Testis (tissue), 5 donors: ENCODE results near the gene TMEM236. TPM values are rescaled to one million over a fixed set of nuclear protein-coding genes. Genes with fewer than 3 reads are reported as not detected.

Experiments
- DNase-seq: peaks from one replicate; pipeline ENCODE4 v3.0.0-alpha.2; 2019
- H3K27ac ChIP-seq, 2 donors: fragments of 200-600 bp; sonication (generic); one replicate each; pipeline ENCODE4 v1.5.1; 2019
- H3K27me3 ChIP-seq: fragments of 200-600 bp; sonication (generic); one replicate; pipeline ENCODE4 v1.5.1; 2019
- H3K36me3 ChIP-seq: fragments of 200-600 bp; sonication (generic); one replicate; pipeline ENCODE4 v1.5.1; 2017; ENCODE audit warnings: low read depth; ENCODE audit errors: missing control alignments
- H3K4me1 ChIP-seq: fragments of 200-600 bp; sonication (generic); one replicate; pipeline ENCODE4 v1.5.1; 2019
- H3K4me3 ChIP-seq, 2 donors: fragments of 200-600 bp; sonication (generic); one replicate each; pipeline ENCODE4 v1.5.1; 2017 to 2019
- H3K9me3 ChIP-seq: fragments of 200-600 bp; sonication (generic); one replicate; pipeline ENCODE4 v1.5.1; 2017
- POLR2A ChIP-seq: fragments of 450-650 bp; IDR thresholded peaks from one replicate; pipeline ENCODE4 v1.6.1; 2017; ENCODE audit warnings: antibody characterized with exemption, mild to moderate bottlenecking, moderate library complexity
- WGBS, 2 donors: methylation state at CpG; one replicate each; pipeline ENCODE4 v1.1.5; 2018; 5-methylcytosine and 5-hydroxymethylcytosine counted together
- intact Hi-C: fragments of 100-400 bp; cut with DNase I; formaldehyde crosslinking; loops from one replicate; pipeline ENCODE4 v1.15.1; 2023; ENCODE audit warnings: low total_unique reads
- long read RNA-seq, 2 donors: transcript quantifications; one replicate each; lab custom pipeline, GENCODE V29; 2026
- polyA plus RNA-seq: library from polyadenylated mRNA; stranded (reverse); fragments of 350-450 nt; fragmentation: Illumina TruSeq; extraction: RNeasy Lipid Tissue Mini Kit (QIAGEN cat#74804); gene quantifications from one replicate; pipeline ENCODE4 v1.2.3, GENCODE V29; 2014; ENCODE audit warnings: low read depth, low replicate concordance; ENCODE audit not compliant: insufficient read depth
- total RNA-seq, 2 donors: library from RNA; depleted of rRNA; stranded (reverse); fragments of >200 nt; gene quantifications; one replicate each; pipeline ENCODE4 v1.2.3, GENCODE V29; 2016
- TF ChIP-seq, protein P1 (sequence below), 3 experiments: fragments of 450-650 bp in 2 of 3; fragments of 200-600 bp in 1 of 3; sonication (generic) in 1 of 3; IDR thresholded peaks; one replicate each; pipeline ENCODE4 v1.5.1; 2016 to 2019; ENCODE audit warnings: antibody characterized with exemption in 3 of 3, mild to moderate bottlenecking in 2 of 3, moderate library complexity in 1 of 3

The TMEM236 gene, protein sequence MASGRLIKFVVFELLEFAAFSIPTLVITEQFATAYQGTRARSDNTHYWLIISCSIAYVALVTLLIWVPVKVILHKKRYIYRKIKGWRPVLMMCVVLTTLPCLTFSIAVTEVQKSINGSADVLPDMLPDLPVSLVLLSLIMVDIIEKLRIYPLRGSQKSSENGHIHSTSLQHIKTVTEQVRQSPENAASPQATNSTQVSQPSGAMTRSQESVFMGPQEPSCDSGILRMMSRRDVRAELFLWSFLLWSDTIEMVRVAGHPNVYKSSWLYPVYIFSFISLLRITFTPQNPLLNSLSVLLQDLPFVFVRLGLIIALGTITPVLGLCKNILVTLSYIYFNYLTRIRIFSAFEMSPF
- total RNA-seq (under 1 TPM; 0.43 to 0.47 TPM), polyA plus RNA-seq (0.49 TPM)
- long read RNA-seq, donor 1 = 0 reads
- long read RNA-seq, donor 2 = 0 reads

- no peaks in the 10 kb centered on the region for H3K4me1 ChIP-seq
- no peaks in the 10 kb centered on the region for H3K27me3 ChIP-seq
- no peak for DNase-seq
- WGBS, 2 donors = 65 to 75% methylated on average over 9 of the region's 9 CpGs
- H3K27ac ChIP-seq = no peak within 1 kb of the TSS
- no peaks in the 10 kb centered on the region for H3K36me3 ChIP-seq
- H3K9me3 ChIP-seq = no peaks in the 10 kb centered on the region
- no peak within 1 kb of the TSS for H3K4me3 ChIP-seq
- TF ChIP-seq, protein P1, sequence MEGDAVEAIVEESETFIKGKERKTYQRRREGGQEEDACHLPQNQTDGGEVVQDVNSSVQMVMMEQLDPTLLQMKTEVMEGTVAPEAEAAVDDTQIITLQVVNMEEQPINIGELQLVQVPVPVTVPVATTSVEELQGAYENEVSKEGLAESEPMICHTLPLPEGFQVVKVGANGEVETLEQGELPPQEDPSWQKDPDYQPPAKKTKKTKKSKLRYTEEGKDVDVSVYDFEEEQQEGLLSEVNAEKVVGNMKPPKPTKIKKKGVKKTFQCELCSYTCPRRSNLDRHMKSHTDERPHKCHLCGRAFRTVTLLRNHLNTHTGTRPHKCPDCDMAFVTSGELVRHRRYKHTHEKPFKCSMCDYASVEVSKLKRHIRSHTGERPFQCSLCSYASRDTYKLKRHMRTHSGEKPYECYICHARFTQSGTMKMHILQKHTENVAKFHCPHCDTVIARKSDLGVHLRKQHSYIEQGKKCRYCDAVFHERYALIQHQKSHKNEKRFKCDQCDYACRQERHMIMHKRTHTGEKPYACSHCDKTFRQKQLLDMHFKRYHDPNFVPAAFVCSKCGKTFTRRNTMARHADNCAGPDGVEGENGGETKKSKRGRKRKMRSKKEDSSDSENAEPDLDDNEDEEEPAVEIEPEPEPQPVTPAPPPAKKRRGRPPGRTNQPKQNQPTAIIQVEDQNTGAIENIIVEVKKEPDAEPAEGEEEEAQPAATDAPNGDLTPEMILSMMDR (IDR thresholded peaks at IDR 0.05) = no peak
- no peak for TF ChIP-seq POLR2A
- intact Hi-C loops = no loop called here
Observed at GRCh38 chr10:17751781-17752445, at the start of gene TMEM236. Gene TMEM236, plus strand, starts transcription at chr10:17752201. Its CDS starts 95 bp downstream, at chr10:17752296.

- H3K27me3 ChIP-seq = no peaks in the 10 kb centered on the region
- DNase-seq = no peak
- TF ChIP-seq POLR2A = no peak
- TF ChIP-seq, protein P1 (IDR thresholded peaks at IDR 0.05) = no peak
- no peaks in the 10 kb centered on the region for H3K9me3 ChIP-seq
- intact Hi-C loops = no loop called here
- no peaks in the 10 kb centered on the region for H3K4me1 ChIP-seq
- H3K4me3 ChIP-seq = no peak overlapping the region
- H3K27ac ChIP-seq = no peak overlapping the region
- no peaks in the 10 kb centered on the region for H3K36me3 ChIP-seq
- WGBS, 2 donors = 95 to 100% methylated on average over 3 of the region's 3 CpGs
Observed at GRCh38 chr10:17703706-17704105, 48.3 kb upstream of the TMEM236 start.

DNA sequence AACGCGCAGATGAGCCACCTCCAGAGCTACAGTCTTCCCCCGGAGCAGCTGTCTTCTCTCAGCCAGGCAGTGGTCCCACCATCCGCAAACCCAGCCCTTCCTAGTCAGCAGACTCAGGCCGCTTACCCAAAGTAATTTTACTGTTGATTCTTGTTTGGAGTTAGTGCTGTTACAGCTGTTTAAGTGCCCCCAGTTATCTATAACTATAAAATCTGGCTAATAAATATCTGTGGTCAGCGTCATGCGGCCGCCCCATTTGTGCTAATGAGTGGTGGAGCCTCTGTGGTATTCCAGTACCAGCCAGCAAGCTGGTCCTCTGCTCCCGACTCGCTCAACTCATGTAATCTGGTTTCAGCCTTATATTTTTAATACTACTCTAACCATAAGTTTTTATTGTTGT, 43.2 kb upstream of the TMEM236 start:
- no peaks in the 10 kb centered on the region for H3K27me3 ChIP-seq
- no peaks in the 10 kb centered on the region for H3K4me1 ChIP-seq
- H3K36me3 ChIP-seq = no peaks in the 10 kb centered on the region
- intact Hi-C loops = no loop called here
- WGBS, 2 donors = 94 to 95% methylated on average over 10 of the region's 10 CpGs
- no peak for DNase-seq
- no peaks in the 10 kb centered on the region for H3K9me3 ChIP-seq
- TF ChIP-seq POLR2A = no peak
- TF ChIP-seq, protein P1 (IDR thresholded peaks at IDR 0.05) = no peak
- H3K4me3 ChIP-seq = no peak overlapping the region
- H3K27ac ChIP-seq = no peak overlapping the region

- no peaks in the 10 kb centered on the region for H3K4me1 ChIP-seq
- no peaks in the 10 kb centered on the region for H3K9me3 ChIP-seq
- no peaks in the 10 kb centered on the region for H3K27me3 ChIP-seq
- DNase-seq = no peak
- intact Hi-C loops = no loop called here
- TF ChIP-seq, protein P1 (IDR thresholded peaks at IDR 0.05) = no peak
- no peak for TF ChIP-seq POLR2A
- WGBS, 2 donors = 85 to 89% methylated on average over 5 of the region's 5 CpGs
- no peak overlapping the region for H3K4me3 ChIP-seq
- no peaks in the 10 kb centered on the region for H3K36me3 ChIP-seq
- no peak overlapping the region for H3K27ac ChIP-seq
Observed at GRCh38 chr10:17709492-17709891, 42.5 kb upstream of the TMEM236 start.
